H1 (cell line): Measurements from ENCODE around the gene GREB1L. TPM values are rescaled to one million over a fixed set of nuclear protein-coding genes. Genes with fewer than 3 reads are reported as not detected.

ENCODE experiments used
- CTCF ChIP-seq, 3 experiments: IDR thresholded peaks; 1 replicate in 2 of 3; 2 replicates in 1 of 3; pipeline versions ENCODE4 v1.5.1 to v1.6.1; 2011; ENCODE audit warnings: low read length in 3 of 3, mild to moderate bottlenecking in 3 of 3, inconsistent platforms in 2 of 3, low read depth in 1 of 3, moderate library complexity in 1 of 3; ENCODE audit not compliant: insufficient read depth in 1 of 3; ENCODE audit errors: control extremely low read depth in 1 of 3
- TAF7 ChIP-seq: optimal IDR thresholded peaks from 2 replicates; pipeline ENCODE3; 2011; ENCODE audit warnings: low read depth, mild to moderate bottlenecking, inconsistent platforms, low read length, moderate library complexity, borderline replicate concordance
- polyA plus RNA-seq, 7 experiments: library from polyadenylated mRNA; depleted of rRNA in 3 of 7; stranded (reverse) in 5 of 7; unstranded in 2 of 7; fragments of >200 nt in 5 of 7; fragments of 200-250 nt in 2 of 7; gene quantifications; 1 replicate in 5 of 7; 2 replicates in 1 of 7; 4 replicates in 1 of 7; pipeline versions ENCODE4 v1.2.1 to v1.2.3, GENCODE V29; 2011 to 2013; ENCODE audit warnings: missing spikeins in 2 of 7, mixed read lengths in 2 of 7
- total RNA-seq: library from RNA; stranded (reverse); fragmentation: NEBNext Ultra II Directional; extraction: Animal tissue kit (Norgen Biotek cat#: 25700); gene quantifications from 2 replicates; pipeline ENCODE4 v1.2.1, GENCODE V29; 2021

Gene GREB1L
- total and polyA plus RNA-seq, 2 of the 8 experiments (the other 6 are each of a cell fraction or from before 2014, with no cell fraction given): 0.34 to 1.6 TPM

GRCh38 chr18:21433436-21433835 lies 191.4 kb downstream of the GREB1L start (continued):
- no peak for TF ChIP-seq CTCF (IDR thresholded peaks at IDR 0.05; ENCODE audit: control extremely low read depth in 1 of 3, insufficient read depth in 1 of 3, low read depth in 1 of 3, low read length in 3 of 3)
- TF ChIP-seq TAF7: no peak
- TF ChIP-seq, all 59 proteins: peak for 0
